ENCODE results near the gene ASIP. TPM values are rescaled to one million over a fixed set of nuclear protein-coding genes. Genes with fewer than 3 reads are reported as not detected.
A peak's percentile ranks its signal among the peaks of the same experiment; 100 is the strongest.
"Not testable (repeated sequence)": the region's sequence is repeated elsewhere in the genome, so short reads cannot be mapped to it uniquely, and the experiment has no call there.

ASIP gene
- total RNA-seq, 1 experiment from 2014 or later, result not detected

DNA sequence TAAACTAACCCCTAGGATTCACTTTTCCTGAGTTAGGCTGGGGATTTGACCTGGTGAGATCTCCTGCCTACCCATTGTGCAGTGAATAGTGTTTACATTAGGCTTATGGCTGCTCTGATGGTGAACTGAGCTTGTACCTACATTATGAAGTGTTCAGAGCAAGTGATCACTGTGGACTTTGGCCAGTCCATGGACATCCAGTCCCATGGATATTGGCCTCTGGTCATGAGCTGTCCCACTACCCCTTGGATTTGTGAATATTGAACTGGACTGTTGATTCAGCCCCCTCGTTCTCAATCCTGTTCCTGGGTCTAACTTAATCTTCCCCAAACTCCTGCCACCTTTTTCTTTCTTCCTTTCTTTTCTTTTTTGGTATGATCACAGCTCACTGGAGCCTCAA, 13.8 kb downstream of the ASIP start:
- no peaks in the 10 kb centered on the region for H3K36me3 Mint-ChIP-seq (ENCODE audit: insufficient read depth, unreplicated experiment)
- no peak overlapping the region for H3K27ac Mint-ChIP-seq (ENCODE audit: low read depth, unreplicated experiment)
- ChIA-PET CTCF (interaction anchor here (0.6 to 2.8 kb wide), 13 partner anchors 10 to 1835 kb away, joined by 3 to 14 read pairs (median 3); no protein-coding TSS in a partner anchor), POLR2A (interaction anchor here (1.1 kb wide), 1 partner anchor 19 kb away, joined by 5 read pairs; no protein-coding TSS in a partner anchor)
- no peak for DNase-seq (ENCODE audit: unreplicated experiment)
- no peaks in the 10 kb centered on the region for H3K9me3 Mint-ChIP-seq (ENCODE audit: unreplicated experiment)
- no peaks in the 10 kb centered on the region for H3K27me3 Mint-ChIP-seq (ENCODE audit: insufficient read depth, unreplicated experiment)
- intact Hi-C loops (cut with micrococcal nuclease), result no loop called here
- no peaks in the 10 kb centered on the region for H3K4me1 Mint-ChIP-seq (ENCODE audit: insufficient read depth, unreplicated experiment)
- TF ChIP-seq CTCF (IDR thresholded peaks at IDR 0.05; ENCODE audit: unreplicated experiment), result no peak
- BruUV-seq (replicated peaks), result no TSS peak
- H3K4me3 Mint-ChIP-seq (ENCODE audit: unreplicated experiment), result no peak overlapping the region

DNA sequence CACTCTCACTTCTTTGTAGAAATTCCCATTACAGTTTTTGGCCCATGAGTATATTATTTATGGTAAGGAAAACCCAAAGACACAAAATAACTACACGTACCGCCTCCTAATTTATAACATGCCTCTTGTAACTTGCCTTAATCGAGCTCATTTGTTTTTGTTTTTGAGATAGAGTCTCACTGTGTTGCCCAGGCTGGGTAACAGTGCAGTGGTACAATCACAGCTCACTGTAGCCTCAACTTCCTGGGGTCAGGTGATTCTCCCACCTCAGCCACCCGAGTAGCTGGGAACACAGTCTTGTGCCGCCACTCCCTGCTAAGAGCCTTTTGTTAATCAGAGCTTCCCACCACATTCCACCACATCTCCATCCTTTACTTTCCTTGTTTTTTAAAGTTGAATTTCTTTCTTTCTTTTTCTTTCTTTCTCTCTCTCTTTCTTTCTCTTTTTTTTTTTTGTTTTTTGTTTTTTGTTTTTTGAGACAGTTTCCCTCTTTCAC, 15.5 kb downstream of the ASIP start:
- no peak for DNase-seq (ENCODE audit: unreplicated experiment)
- Mint-ChIP-seq H3K27me3 (ENCODE audit: insufficient read depth, unreplicated experiment) (no peaks in the 10 kb centered on the region), H3K9me3 (ENCODE audit: unreplicated experiment) (no peaks in the 10 kb centered on the region), H3K4me3 (ENCODE audit: unreplicated experiment) (no peak overlapping the region), H3K27ac (ENCODE audit: low read depth, unreplicated experiment) (peak overlapping the region; percentile 19), H3K36me3 (ENCODE audit: insufficient read depth, unreplicated experiment) (no peaks in the 10 kb centered on the region), H3K4me1 (ENCODE audit: insufficient read depth, unreplicated experiment) (no peaks in the 10 kb centered on the region)
- intact Hi-C loops (cut with micrococcal nuclease), result no loop called here
- no TSS peak for BruUV-seq (replicated peaks)
- CTCF ChIA-PET, result interaction anchor here (0.5 to 2.3 kb wide), 13 partner anchors 7 to 561 kb away, joined by 3 to 17 read pairs (median 3); no protein-coding TSS in a partner anchor
- POLR2A ChIA-PET, result interaction anchor here (0.7 to 1.2 kb wide), 4 partner anchors 9 to 46 kb away, joined by 3 read pairs; partner anchors contain the start of gene AHCY
- TF ChIP-seq CTCF (IDR thresholded peaks at IDR 0.05; ENCODE audit: unreplicated experiment), result no peak

DNA sequence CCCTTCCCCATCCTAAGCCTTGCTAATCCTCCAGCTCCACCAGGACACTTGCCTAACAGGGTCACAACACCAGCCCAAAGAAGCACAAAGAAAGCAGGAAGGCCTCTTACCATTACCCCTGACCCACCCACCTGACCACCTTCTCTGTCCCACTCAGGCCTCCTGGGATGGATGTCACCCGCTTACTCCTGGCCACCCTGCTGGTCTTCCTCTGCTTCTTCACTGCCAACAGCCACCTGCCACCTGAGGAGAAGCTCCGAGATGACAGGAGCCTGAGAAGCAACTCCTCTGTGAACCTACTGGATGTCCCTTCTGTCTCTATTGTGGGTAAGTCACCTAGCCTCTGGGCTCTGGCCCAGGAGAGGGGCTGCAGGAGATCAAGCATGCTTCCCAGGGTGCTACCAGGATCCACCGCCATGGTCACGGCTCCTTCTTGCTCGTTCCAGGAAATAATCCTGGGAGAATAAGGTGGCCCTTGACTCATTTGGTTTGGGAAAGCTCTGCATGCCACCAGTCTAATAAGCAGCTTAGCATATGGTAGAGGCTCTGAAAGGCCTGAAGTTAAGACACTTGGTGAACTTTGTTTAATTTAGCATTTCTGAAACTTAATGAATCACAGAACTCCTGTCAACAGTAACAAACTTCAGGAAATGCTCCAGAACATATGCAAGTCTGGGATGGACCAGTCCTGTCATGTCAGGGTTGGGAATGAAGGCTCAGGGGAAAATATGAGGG, 19.2 kb downstream of the ASIP start:
- Mint-ChIP-seq H3K27me3 (ENCODE audit: insufficient read depth, unreplicated experiment) (no peaks in the 10 kb centered on the region), H3K4me1 (ENCODE audit: insufficient read depth, unreplicated experiment) (peaks cover 10% of the 10 kb centered on the region), H3K27ac (ENCODE audit: low read depth, unreplicated experiment) (no peak overlapping the region), H3K36me3 (ENCODE audit: insufficient read depth, unreplicated experiment) (no peaks in the 10 kb centered on the region), H3K9me3 (ENCODE audit: unreplicated experiment) (no peaks in the 10 kb centered on the region), H3K4me3 (ENCODE audit: unreplicated experiment) (no peak overlapping the region)
- TF ChIP-seq CTCF (IDR thresholded peaks at IDR 0.05; ENCODE audit: unreplicated experiment), result no peak
- ChIA-PET POLR2A (no interaction called here), CTCF (interaction anchor here (0.6 to 3.1 kb wide), 4 partner anchors 10 to 362 kb away, joined by 3 to 16 read pairs (median 4); no protein-coding TSS in a partner anchor)
- DNase-seq (ENCODE audit: unreplicated experiment), result no peak
- intact Hi-C loops (cut with micrococcal nuclease), result no loop called here
- BruUV-seq (replicated peaks), result no TSS peak

DNA sequence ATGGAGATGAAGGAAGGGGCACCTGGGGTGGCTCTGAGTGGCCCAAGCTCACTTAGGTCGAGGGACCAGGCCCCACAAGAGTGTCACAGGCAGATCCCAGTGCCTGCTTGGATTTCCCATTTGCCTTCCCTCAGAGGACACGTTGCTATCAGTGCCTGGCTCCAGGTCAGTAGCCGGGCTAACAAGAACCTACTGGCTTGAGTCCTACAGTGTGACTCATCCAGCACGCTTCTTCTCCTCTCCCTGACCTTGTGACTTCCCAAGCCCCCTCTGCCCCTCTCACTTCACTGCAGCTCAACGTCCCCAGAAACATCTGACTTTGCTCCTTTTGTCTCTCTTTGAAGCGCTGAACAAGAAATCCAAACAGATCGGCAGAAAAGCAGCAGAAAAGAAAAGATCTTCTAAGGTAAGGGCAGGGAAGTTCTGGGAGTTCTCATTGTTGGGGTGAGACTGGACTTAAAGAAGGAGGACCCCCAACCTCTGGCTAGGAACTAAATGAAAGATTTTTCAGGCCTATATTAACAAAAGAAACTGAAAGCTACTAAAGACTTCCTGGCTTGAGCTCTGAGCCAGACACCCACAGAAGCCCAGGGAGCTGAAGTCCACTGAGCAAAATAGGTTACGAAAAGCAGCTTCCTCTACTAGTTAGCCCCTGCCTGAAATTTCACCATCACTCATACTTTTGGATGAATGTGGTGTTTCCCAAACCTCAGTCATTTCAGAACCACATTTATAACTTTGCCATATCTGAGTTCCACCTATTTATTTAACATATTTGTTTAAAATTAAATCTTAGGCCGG, 21.5 kb downstream of the ASIP start:
- ChIA-PET CTCF (interaction anchor here (0.6 to 0.7 kb wide), 2 partner anchors 31 to 43 kb away, joined by 4 read pairs; no protein-coding TSS in a partner anchor), POLR2A (interaction anchor here (0.6 to 1.1 kb wide), 3 partner anchors 8 to 866 kb away, joined by 3 to 4 read pairs (median 3); no protein-coding TSS in a partner anchor)
- Mint-ChIP-seq H3K36me3 (ENCODE audit: insufficient read depth, unreplicated experiment) (no peaks in the 10 kb centered on the region), H3K27ac (ENCODE audit: low read depth, unreplicated experiment) (peak overlapping the region; percentile 46), H3K9me3 (ENCODE audit: unreplicated experiment) (no peaks in the 10 kb centered on the region), H3K4me3 (ENCODE audit: unreplicated experiment) (no peak overlapping the region), H3K27me3 (ENCODE audit: insufficient read depth, unreplicated experiment) (no peaks in the 10 kb centered on the region), H3K4me1 (ENCODE audit: insufficient read depth, unreplicated experiment) (peaks cover 10% of the 10 kb centered on the region)
- no peak for TF ChIP-seq CTCF (IDR thresholded peaks at IDR 0.05; ENCODE audit: unreplicated experiment)
- no TSS peak for BruUV-seq (replicated peaks)
- intact Hi-C loops (cut with micrococcal nuclease), result no loop called here
- DNase-seq (ENCODE audit: unreplicated experiment), result peak; percentile 60

GRCh38 chr20:34263468-34263867, 22.2 kb downstream of the ASIP start:
- intact Hi-C loops (cut with micrococcal nuclease); BruUV-seq (replicated peaks); H3K9me3 Mint-ChIP-seq (ENCODE audit: unreplicated experiment); DNase-seq (ENCODE audit: unreplicated experiment); H3K27ac Mint-ChIP-seq (ENCODE audit: low read depth, unreplicated experiment); H3K4me3 Mint-ChIP-seq (ENCODE audit: unreplicated experiment); POLR2A ChIA-PET; H3K36me3 Mint-ChIP-seq (ENCODE audit: insufficient read depth, unreplicated experiment); H3K27me3 Mint-ChIP-seq (ENCODE audit: insufficient read depth, unreplicated experiment): not testable (repeated sequence)
- peaks cover 10% of the 10 kb centered on the region for H3K4me1 Mint-ChIP-seq (ENCODE audit: insufficient read depth, unreplicated experiment)
- CTCF ChIA-PET, result interaction anchor here (0.6 to 1.0 kb wide), 3 partner anchors 7 to 43 kb away, joined by 3 to 4 read pairs (median 3); no protein-coding TSS in a partner anchor
